B cell (primary cell): ENCODE data around the gene DOCK4. TPM values are rescaled to one million over a fixed set of nuclear protein-coding genes. Genes with fewer than 3 reads are reported as not detected.

ENCODE experiments used
- ATAC-seq: fragments of 200-7000 bp; cut with Tn5 transposase; one replicate; pipeline ENCODE4 v1.10.0; 2021; ENCODE audit warnings: low read depth, mild to moderate bottlenecking, moderate number of reproducible peaks, moderate library complexity
- CTCF ChIA-PET: fragments of 350-600 bp; sonication (Branson Sonifier 250); formaldehyde crosslinking; loops from one replicate; lab custom pipeline; 2021; ENCODE audit warnings: antibody characterized with exemption, inconsistent platforms; lab: Charles Lee
- POLR2A ChIA-PET: fragments of 350-600 bp; sonication (Branson Sonifier 250); formaldehyde crosslinking; loops from one replicate; lab custom pipeline; 2021; ENCODE audit warnings: antibody characterized with exemption; lab: Charles Lee
- DNase-seq: peaks from one replicate; pipeline ENCODE4 v3.0.0; 2013
- H2AFZ ChIP-seq: 2 replicates; pipeline ENCODE4 v1.6.1; 2012; ENCODE audit warnings: mild to moderate bottlenecking, low read depth, low read length; ENCODE audit not compliant: insufficient read depth, poor library complexity, severe bottlenecking
- H3K27ac ChIP-seq, 2 donors: 1 replicate in 1 of 2; 2 replicates in 1 of 2; pipeline ENCODE4 v1.5.1; 2012 to 2013; ENCODE audit warnings: low read length in 2 of 2, mild to moderate bottlenecking in 2 of 2, moderate library complexity in 1 of 2
- H3K27me3 ChIP-seq, 4 experiments: fragments of 200-600 bp in 1 of 4; sonication (generic) in 1 of 4; replicated peaks in 1 of 4; 1 replicate in 2 of 4; 2 replicates in 2 of 4; pipeline versions ENCODE4 v1.6.1 to v1.7.0; 2013 to 2016; ENCODE audit warnings: low read length in 3 of 4, mild to moderate bottlenecking in 2 of 4, mixed read lengths in 1 of 4, moderate library complexity in 1 of 4; ENCODE audit not compliant: insufficient read depth in 4 of 4, control insufficient read depth in 3 of 4; ENCODE audit errors: control extremely low read depth in 1 of 4
- H3K36me3 ChIP-seq, 2 experiments: replicated peaks in 1 of 2; 1 replicate in 1 of 2; 2 replicates in 1 of 2; pipeline versions ENCODE4 v1.6.1 to v1.7.1; 2013; ENCODE audit warnings: low read length in 1 of 2; ENCODE audit not compliant: insufficient read depth in 2 of 2, control insufficient read depth in 1 of 2; ENCODE audit errors: control extremely low read depth in 1 of 2, extremely low read depth in 1 of 2
- H3K4me1 ChIP-seq, 2 donors: fragments of 200-600 bp in 1 of 2; sonication (generic) in 1 of 2; 1 replicate in 1 of 2; 2 replicates in 1 of 2; pipeline versions ENCODE4 v1.5.1 to v1.6.1; 2013 to 2017; ENCODE audit warnings: low read length in 2 of 2; ENCODE audit not compliant: control insufficient read depth in 2 of 2, insufficient read depth in 2 of 2
- H3K4me2 ChIP-seq: replicated peaks from 2 replicates; pipeline ENCODE3; 2012; ENCODE audit warnings: mild to moderate bottlenecking, low read depth, low read length; ENCODE audit not compliant: poor library complexity, severe bottlenecking
- H3K4me3 ChIP-seq, 5 experiments: fragments of 200-600 bp in 1 of 5; sonication (generic) in 1 of 5; 1 replicate in 3 of 5; 2 replicates in 2 of 5; pipeline versions ENCODE4 v1.5.1 to v1.7.0; 2011 to 2016; ENCODE audit warnings: low read length in 4 of 5, mild to moderate bottlenecking in 4 of 5, low read depth in 2 of 5, control low read depth in 1 of 5, moderate library complexity in 1 of 5; ENCODE audit not compliant: insufficient read depth in 1 of 5; ENCODE audit errors: control extremely low read depth in 1 of 5, extremely low read depth in 1 of 5
- H3K79me2 ChIP-seq: fragments of 200-600 bp; sonication (generic); one replicate; pipeline ENCODE4 v1.6.0; 2016; ENCODE audit warnings: low read length; ENCODE audit not compliant: control insufficient read depth, insufficient read depth
- H3K9ac ChIP-seq: fragments of 200-600 bp; sonication (generic); 2 replicates; pipeline ENCODE4 v1.6.1; 2017; ENCODE audit warnings: mild to moderate bottlenecking, low read length, moderate library complexity
- H3K9me3 ChIP-seq, 3 donors: one replicate each; pipeline versions ENCODE4 v1.6.1 to v1.7.1; 2013; ENCODE audit warnings: low read length in 2 of 3; ENCODE audit not compliant: control insufficient read depth in 2 of 3, insufficient read depth in 1 of 3; ENCODE audit errors: control extremely low read depth in 1 of 3
- H4K20me1 ChIP-seq: 2 replicates; pipeline ENCODE4 v1.6.0; 2012; ENCODE audit warnings: mild to moderate bottlenecking, low read length; ENCODE audit not compliant: insufficient read depth, control insufficient read depth, poor library complexity, severe bottlenecking
- H3K27ac Mint-ChIP-seq: one replicate; pipeline ENCODE4 v1.8.0; 2021; ENCODE audit warnings: mixed read lengths
- H3K27me3 Mint-ChIP-seq: one replicate; pipeline ENCODE4 v1.8.0; 2021; ENCODE audit warnings: mixed read lengths
- H3K4me1 Mint-ChIP-seq: one replicate; pipeline ENCODE4 v1.8.0; 2021; ENCODE audit warnings: mixed read lengths
- H3K4me3 Mint-ChIP-seq: one replicate; pipeline ENCODE4 v1.8.0; 2021; ENCODE audit warnings: mixed read lengths
- H3K9me3 Mint-ChIP-seq: one replicate; pipeline ENCODE4 v1.8.0; 2022; ENCODE audit warnings: mixed read lengths; ENCODE audit not compliant: insufficient read depth
- CTCF ChIP-seq: fragments of 200-600 bp; IDR thresholded peaks from one replicate; pipeline ENCODE4 v1.8.0; 2022; ENCODE audit warnings: antibody characterized with exemption, mild to moderate bottlenecking
- EZH2 ChIP-seq: IDR thresholded peaks from 2 replicates; pipeline ENCODE4 v1.6.1; 2012; ENCODE audit warnings: borderline replicate concordance, low read depth, mild to moderate bottlenecking, moderate library complexity, low read length; ENCODE audit not compliant: insufficient read depth, poor library complexity, severe bottlenecking
- WGBS: methylation state at CpG from one replicate; pipeline ENCODE4 v1.1.5; 2013; ENCODE audit warnings: missing lambda C conversion rate; ENCODE audit not compliant: insufficient coverage; 5-methylcytosine and 5-hydroxymethylcytosine counted together
- intact Hi-C: fragments of 100-400 bp; cut with micrococcal nuclease; formaldehyde crosslinking; loops from one replicate; pipeline ENCODE4 v1.10.0; 2022
- polyA plus RNA-seq: library from polyadenylated mRNA; depleted of rRNA; stranded (reverse); fragments of >200 nt; gene quantifications from 2 replicates; pipeline ENCODE4 v1.2.3, GENCODE V29; 2012
- total RNA-seq, 2 donors: library from RNA; stranded (reverse); fragments of 120-200 nt in 1 of 2; gene quantifications; 1 replicate in 1 of 2; 2 replicates in 1 of 2; pipeline versions ENCODE4 v1.2.3 to v1.2.4, GENCODE V29; 2013 to 2022

The DOCK4 gene
- total and polyA plus RNA-seq, 2 donors (not counting 1 experiment from before 2014, with no cell fraction given) = 0.03 to 4.1 TPM

DNA sequence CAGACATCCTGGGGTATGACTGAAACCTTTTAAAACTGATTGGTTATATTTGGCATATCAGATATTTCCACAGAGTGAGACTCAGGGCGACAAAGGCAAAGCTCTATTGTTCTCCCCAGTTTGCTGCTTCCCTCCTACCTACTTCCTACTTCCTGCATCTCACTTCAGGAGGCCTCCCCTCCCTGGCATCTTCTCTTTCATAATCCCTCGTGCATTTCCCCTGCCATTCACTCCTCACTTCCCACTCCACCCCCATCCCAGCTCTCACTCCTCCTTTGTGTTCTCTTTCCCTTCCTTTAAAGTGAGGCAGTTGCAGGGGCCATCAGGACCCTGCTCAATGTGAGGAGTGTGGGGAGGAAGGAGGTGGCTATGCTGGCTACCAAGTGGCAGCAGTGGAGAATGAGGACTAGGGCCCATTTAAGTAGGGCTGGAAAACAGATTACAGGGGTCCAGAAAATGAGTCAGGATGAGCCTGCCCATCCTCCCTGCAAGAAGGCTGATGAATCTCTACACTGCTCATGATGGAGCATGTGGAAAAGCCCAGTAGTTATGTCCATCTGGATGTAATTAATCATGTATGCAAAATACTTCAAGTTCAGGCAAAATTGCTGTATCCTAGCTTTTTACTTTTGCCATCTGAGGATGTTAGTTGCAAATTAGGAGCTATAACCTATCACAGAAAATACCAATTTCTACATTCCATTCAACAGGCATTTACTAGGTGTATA is 332.1 kb downstream of the DOCK4 start:
- peaks cover 0 to 3% (median 0%) of the 10 kb centered on the region in 4 experiments for H3K27me3 ChIP-seq
- no peak for ATAC-seq
- no peak for DNase-seq
- no peak overlapping the region for H2AFZ ChIP-seq
- H3K4me3 ChIP-seq = no peak overlapping the region
- 83% methylated on average over 1 of the region's 2 CpGs for WGBS
- Mint-ChIP-seq H3K9me3 (no peaks in the 10 kb centered on the region), H3K4me1 (no peaks in the 10 kb centered on the region), H3K27me3 (no peaks in the 10 kb centered on the region), H3K27ac (no peak overlapping the region), H3K4me3 (no peak overlapping the region)
- no peak for TF ChIP-seq CTCF
- TF ChIP-seq EZH2 = no peak
- POLR2A ChIA-PET = no interaction called here
- intact Hi-C loops = no loop called here
- H3K4me1 ChIP-seq = no peaks in the 10 kb centered on the region
- peaks cover 0 to 4% (median 0%) of the 10 kb centered on the region in 3 donors for H3K9me3 ChIP-seq
- H3K9ac ChIP-seq = no peak overlapping the region
- CTCF ChIA-PET = no interaction called here
- H3K36me3 ChIP-seq = no peaks in the 10 kb centered on the region
- no peak overlapping the region for H3K4me2 ChIP-seq
- no peaks in the 10 kb centered on the region for H3K79me2 ChIP-seq
- no peaks in the 10 kb centered on the region for H4K20me1 ChIP-seq
- no peak overlapping the region for H3K27ac ChIP-seq

GRCh38 chr7:111873326-111873646 is 332.9 kb downstream of the DOCK4 start:
- H3K27ac Mint-ChIP-seq = no peak overlapping the region
- Histone ChIP-seq H4K20me1 (no peaks in the 10 kb centered on the region), H3K79me2 (no peaks in the 10 kb centered on the region), H3K4me1 (no peaks in the 10 kb centered on the region), H3K4me3 (no peak overlapping the region), H3K36me3 (no peaks in the 10 kb centered on the region), H3K9ac (no peak overlapping the region), H3K4me2 (no peak overlapping the region), H3K27ac (no peak overlapping the region), H3K9me3 (no peaks in the 10 kb centered on the region), H2AFZ (no peak overlapping the region), H3K27me3 (no peaks in the 10 kb centered on the region)
- CTCF ChIA-PET = no interaction called here
- no peaks in the 10 kb centered on the region for H3K9me3 Mint-ChIP-seq
- POLR2A ChIA-PET = no interaction called here
- H3K27me3 Mint-ChIP-seq = no peaks in the 10 kb centered on the region
- H3K4me1 Mint-ChIP-seq = no peaks in the 10 kb centered on the region
- no peak for ATAC-seq
- intact Hi-C loops = no loop called here
- TF ChIP-seq CTCF (no peak), EZH2 (no peak)
- WGBS = 96% methylated on average over 8 of the region's 8 CpGs
- no peak overlapping the region for H3K4me3 Mint-ChIP-seq
- no peak for DNase-seq
